ENCODE results near the gene ZNF582.

ZNF582 gene

GRCh38 chr19:56404705-56405056 is 11.3 kb upstream of the ZNF582 start:
- no peak overlapping the region for H3K27ac ChIP-seq (ENCODE audit: low read depth, low read length)
- no peak for DNase-seq
- no CpG with 5 or more reads among the region's 9 CpGs for WGBS (ENCODE audit: extremely low coverage, insufficient coverage, low lambda C conversion rate)

GRCh38 chr19:56403764-56404704 is 10.7 kb upstream of the ZNF582 start, which contains the start of gene ZNF583:
ZNF583 (plus strand) TSS chr19:56404332; CDS start chr19:56407115, 2,783 bp downstream.
- Histone ChIP-seq H4K5ac (ENCODE audit: low read length) (peak within 1 kb of the TSS; percentile 75), H3K79me1 (ENCODE audit: low read length) (peaks cover 6% of the 10 kb centered on the region), H3K4me1 (ENCODE audit: control insufficient read depth, low read depth, low read length) (peaks cover 6% of the 10 kb centered on the region), H3K56ac (ENCODE audit: low read length) (peak within 1 kb of the TSS; percentile 99), H3K4me2 (ENCODE audit: low read length) (peak within 1 kb of the TSS; percentile 73), H2BK15ac (replicated peaks; ENCODE audit: low read depth) (no peak within 1 kb of the TSS), H3K27ac (ENCODE audit: low read depth, low read length) (no peak within 1 kb of the TSS), H3K18ac (ENCODE audit: low read length) (no peak within 1 kb of the TSS), H3K36me3 (ENCODE audit: control insufficient read depth, insufficient read depth, low read length) (peaks cover 1% of the 10 kb centered on the region), H2AK5ac (ENCODE audit: low read length) (peak within 1 kb of the TSS; percentile 99), H4K8ac (ENCODE audit: low read depth, low read length) (no peak within 1 kb of the TSS), H3K9ac (ENCODE audit: low read length) (peak within 1 kb of the TSS; percentile 95), H3K27me3 (ENCODE audit: insufficient read depth, low read length, poor library complexity) (no peaks in the 10 kb centered on the region), H2BK120ac (ENCODE audit: low read depth, low read length) (no peak within 1 kb of the TSS), H3K4ac (ENCODE audit: low read depth, low read length) (peak within 1 kb of the TSS; percentile 47), H2BK5ac (ENCODE audit: low read length) (peak within 1 kb of the TSS; percentile 69), H3K23ac (ENCODE audit: low read length) (no peak within 1 kb of the TSS), H3K4me3 (ENCODE audit: low read length) (peak within 1 kb of the TSS; percentile 86), H3K79me2 (ENCODE audit: control insufficient read depth, insufficient read depth, low read length) (peaks cover 3% of the 10 kb centered on the region)
- peak; percentile 89 for DNase-seq
- WGBS (ENCODE audit: extremely low coverage, insufficient coverage, low lambda C conversion rate) = no CpG with 5 or more reads among the region's 70 CpGs

More at GRCh38 chr19:56404705-56405056, 11.3 kb upstream of the ZNF582 start:
- Histone ChIP-seq H4K5ac (ENCODE audit: low read length) (peak overlapping the region; percentile 75), H3K9ac (ENCODE audit: low read length) (peak overlapping the region; percentile 95), H2BK120ac (ENCODE audit: low read depth, low read length) (no peak overlapping the region), H3K4me1 (ENCODE audit: control insufficient read depth, low read depth, low read length) (peaks cover 6% of the 10 kb centered on the region), H3K4me2 (ENCODE audit: low read length) (peak overlapping the region; percentile 73), H3K27me3 (ENCODE audit: insufficient read depth, low read length, poor library complexity) (no peaks in the 10 kb centered on the region), H3K4me3 (ENCODE audit: low read length) (peak overlapping the region; percentile 51), H3K18ac (ENCODE audit: low read length) (no peak overlapping the region), H3K79me2 (ENCODE audit: control insufficient read depth, insufficient read depth, low read length) (peaks cover 3% of the 10 kb centered on the region), H3K56ac (ENCODE audit: low read length) (peak overlapping the region; percentile 99), H2AK5ac (ENCODE audit: low read length) (peak overlapping the region; percentile 99), H3K36me3 (ENCODE audit: control insufficient read depth, insufficient read depth, low read length) (peaks cover 1% of the 10 kb centered on the region), H3K4ac (ENCODE audit: low read depth, low read length) (no peak overlapping the region), H2BK5ac (ENCODE audit: low read length) (no peak overlapping the region), H4K8ac (ENCODE audit: low read depth, low read length) (no peak overlapping the region), H3K79me1 (ENCODE audit: low read length) (peaks cover 6% of the 10 kb centered on the region), H2BK15ac (replicated peaks; ENCODE audit: low read depth) (no peak overlapping the region), H3K23ac (ENCODE audit: low read length) (no peak overlapping the region)

GRCh38 chr19:56403261-56403660 is 9.9 kb upstream of the ZNF582 start:
- Histone ChIP-seq H3K18ac (ENCODE audit: low read length) (no peak overlapping the region), H4K8ac (ENCODE audit: low read depth, low read length) (no peak overlapping the region), H3K27me3 (ENCODE audit: insufficient read depth, low read length, poor library complexity) (no peaks in the 10 kb centered on the region), H3K56ac (ENCODE audit: low read length) (peak overlapping the region; percentile 99), H3K9ac (ENCODE audit: low read length) (no peak overlapping the region), H3K23ac (ENCODE audit: low read length) (no peak overlapping the region), H3K79me1 (ENCODE audit: low read length) (peaks cover 6% of the 10 kb centered on the region), H2BK5ac (ENCODE audit: low read length) (no peak overlapping the region), H2BK120ac (ENCODE audit: low read depth, low read length) (no peak overlapping the region), H3K4me2 (ENCODE audit: low read length) (no peak overlapping the region), H3K4me3 (ENCODE audit: low read length) (no peak overlapping the region), H2BK15ac (replicated peaks; ENCODE audit: low read depth) (no peak overlapping the region), H3K36me3 (ENCODE audit: control insufficient read depth, insufficient read depth, low read length) (no peaks in the 10 kb centered on the region), H2AK5ac (ENCODE audit: low read length) (no peak overlapping the region), H3K27ac (ENCODE audit: low read depth, low read length) (no peak overlapping the region), H3K4ac (ENCODE audit: low read depth, low read length) (no peak overlapping the region), H4K5ac (ENCODE audit: low read length) (no peak overlapping the region), H3K79me2 (ENCODE audit: control insufficient read depth, insufficient read depth, low read length) (peaks cover 3% of the 10 kb centered on the region), H3K4me1 (ENCODE audit: control insufficient read depth, low read depth, low read length) (peaks cover 6% of the 10 kb centered on the region)
- no peak for DNase-seq
- no CpG with 5 or more reads among the region's 9 CpGs for WGBS (ENCODE audit: extremely low coverage, insufficient coverage, low lambda C conversion rate)

- Histone ChIP-seq H2BK120ac (ENCODE audit: low read depth, low read length) (no peak overlapping the region), H2BK15ac (replicated peaks; ENCODE audit: low read depth) (no peak overlapping the region), H3K79me1 (ENCODE audit: low read length) (peaks cover 6% of the 10 kb centered on the region), H2AK5ac (ENCODE audit: low read length) (no peak overlapping the region), H3K56ac (ENCODE audit: low read length) (no peak overlapping the region), H4K5ac (ENCODE audit: low read length) (no peak overlapping the region), H3K9ac (ENCODE audit: low read length) (no peak overlapping the region), H2BK5ac (ENCODE audit: low read length) (no peak overlapping the region), H3K27me3 (ENCODE audit: insufficient read depth, low read length, poor library complexity) (no peaks in the 10 kb centered on the region), H3K79me2 (ENCODE audit: control insufficient read depth, insufficient read depth, low read length) (peaks cover 3% of the 10 kb centered on the region), H3K23ac (ENCODE audit: low read length) (no peak overlapping the region), H4K8ac (ENCODE audit: low read depth, low read length) (no peak overlapping the region), H3K18ac (ENCODE audit: low read length) (no peak overlapping the region), H3K27ac (ENCODE audit: low read depth, low read length) (no peak overlapping the region), H3K4me1 (ENCODE audit: control insufficient read depth, low read depth, low read length) (peaks cover 6% of the 10 kb centered on the region), H3K4me3 (ENCODE audit: low read length) (no peak overlapping the region), H3K4ac (ENCODE audit: low read depth, low read length) (no peak overlapping the region), H3K4me2 (ENCODE audit: low read length) (no peak overlapping the region), H3K36me3 (ENCODE audit: control insufficient read depth, insufficient read depth, low read length) (no peaks in the 10 kb centered on the region)
- DNase-seq = no peak
- WGBS (ENCODE audit: extremely low coverage, insufficient coverage, low lambda C conversion rate) = 100% methylated on average over 2 of the region's 4 CpGs
These were observed 7.2 kb upstream of the ZNF582 start for GRCh38 chr19:56400485-56400884.

GRCh38 chr19:56398809-56399208 is 5.5 kb upstream of the ZNF582 start:
- no peak overlapping the region for H3K4me3 ChIP-seq (ENCODE audit: low read length)

More at GRCh38 chr19:56398809-56399208, 5.5 kb upstream of the ZNF582 start:
- no peak overlapping the region for H3K56ac ChIP-seq (ENCODE audit: low read length)
- no peaks in the 10 kb centered on the region for H3K79me1 ChIP-seq (ENCODE audit: low read length)
- no peaks in the 10 kb centered on the region for H3K27me3 ChIP-seq (ENCODE audit: insufficient read depth, low read length, poor library complexity)
- H3K4me1 ChIP-seq (ENCODE audit: control insufficient read depth, low read depth, low read length) = no peaks in the 10 kb centered on the region
- no peak overlapping the region for H3K27ac ChIP-seq (ENCODE audit: low read depth, low read length)
- H3K4ac ChIP-seq (ENCODE audit: low read depth, low read length) = no peak overlapping the region
- peak; percentile 16 for DNase-seq
- H2BK15ac ChIP-seq (replicated peaks; ENCODE audit: low read depth) = no peak overlapping the region
- no peak overlapping the region for H2BK5ac ChIP-seq (ENCODE audit: low read length)
- H2AK5ac ChIP-seq (ENCODE audit: low read length) = no peak overlapping the region
- H3K18ac ChIP-seq (ENCODE audit: low read length) = no peak overlapping the region
- no peaks in the 10 kb centered on the region for H3K36me3 ChIP-seq (ENCODE audit: control insufficient read depth, insufficient read depth, low read length)
- no peak overlapping the region for H2BK120ac ChIP-seq (ENCODE audit: low read depth, low read length)
- 100% methylated on average over 3 of the region's 5 CpGs for whole genome bisulfite sequencing (ENCODE audit: extremely low coverage, insufficient coverage, low lambda C conversion rate)
- no peak overlapping the region for H4K8ac ChIP-seq (ENCODE audit: low read depth, low read length)
- no peak overlapping the region for H3K23ac ChIP-seq (ENCODE audit: low read length)
- H3K79me2 ChIP-seq (ENCODE audit: control insufficient read depth, insufficient read depth, low read length) = no peaks in the 10 kb centered on the region
- no peak overlapping the region for H4K5ac ChIP-seq (ENCODE audit: low read length)
- no peak overlapping the region for H3K4me2 ChIP-seq (ENCODE audit: low read length)
- H3K9ac ChIP-seq (ENCODE audit: low read length) = no peak overlapping the region
